ENCODE results near the gene PFKM.

PFKM gene

GRCh38 chr12:48189331-48190125 is 70.4 kb downstream of the PFKM start:
- peak; percentile 7 for DNase-seq

- no peak for DNase-seq
Observed at GRCh38 chr12:48191096-48191495, 71.9 kb downstream of the PFKM start.

- DNase-seq: no peak
Observed at GRCh38 chr12:48192861-48193260, 73.7 kb downstream of the PFKM start.

- DNase-seq: no peak
Observed at GRCh38 chr12:48193623-48194022, 74.5 kb downstream of the PFKM start.

DNA sequence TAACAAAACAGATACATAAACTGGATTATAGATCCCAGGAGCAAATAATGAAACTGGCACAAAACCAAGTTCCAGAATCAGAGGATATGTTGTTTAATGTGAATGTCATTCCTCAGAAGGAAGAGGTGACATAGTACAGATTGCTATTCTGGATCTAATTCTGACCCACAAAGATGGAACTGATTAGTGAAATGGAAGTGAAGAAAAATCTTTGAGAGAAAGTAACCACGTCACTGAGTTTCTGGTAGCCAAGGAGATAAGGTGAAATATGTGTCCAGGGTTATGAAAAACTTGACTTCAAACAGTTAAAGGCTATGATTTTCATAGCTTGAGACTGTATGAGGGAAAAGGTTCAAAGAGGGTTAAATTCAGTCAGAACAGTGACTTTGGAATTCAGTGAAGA is 75.6 kb downstream of the PFKM start:
- no peak for DNase-seq
